ENCODE data around the gene GKN2. TPM values are rescaled to one million over a fixed set of nuclear protein-coding genes. Genes with fewer than 3 reads are reported as not detected.

The GKN2 gene
- total and polyA plus RNA-seq, 2 of the 13 experiments (the other 11 are each of a cell fraction or from before 2014, with no cell fraction given): not detected

DNA sequence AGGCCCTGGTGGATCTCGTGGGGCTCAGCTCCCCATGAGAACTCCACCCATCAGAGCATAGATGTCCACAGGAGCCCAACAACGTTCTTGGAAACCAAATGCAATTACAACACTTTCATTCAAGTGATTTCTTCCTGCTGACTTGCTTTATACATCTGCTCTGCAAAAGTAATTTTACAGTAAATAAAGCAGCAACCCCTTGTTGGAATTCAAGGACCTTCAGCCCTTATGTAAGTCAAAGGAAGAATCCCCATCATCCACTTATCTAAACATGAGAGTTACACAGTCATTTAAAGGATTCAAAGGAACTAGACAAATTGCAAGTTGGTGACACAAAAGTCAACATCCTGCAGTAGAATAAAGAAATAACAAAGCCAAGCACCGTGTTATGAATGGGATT lies 43.2 kb upstream of the GKN2 start (continued):
- TF ChIP-seq RARG (CRISPR knock-in tag; IDR thresholded peaks at IDR 0.05; ENCODE audit: low read depth) (no peak), SP2 (CRISPR knock-in tag; IDR thresholded peaks at IDR 0.05) (no peak), JUNB (CRISPR knock-in tag; IDR thresholded peaks at IDR 0.05; ENCODE audit: borderline replicate concordance) (no peak), PHF21A (CRISPR knock-in tag; IDR thresholded peaks at IDR 0.05) (no peak), DRAP1 (CRISPR knock-in tag; IDR thresholded peaks at IDR 0.05) (no peak), KDM6A (CRISPR knock-in tag; IDR thresholded peaks at IDR 0.05; ENCODE audit: low read depth) (no peak), RARA (CRISPR knock-in tag; IDR thresholded peaks at IDR 0.05) (0 out of 2 replicates have a peak, but pooled peaks have one; percentile 28), ZFP36 (IDR thresholded peaks at IDR 0.05; ENCODE audit: borderline replicate concordance, low read depth, low read length, partially characterized antibody) (no peak), SUZ12 (IDR thresholded peaks at IDR 0.05; ENCODE audit: low read depth, low read length) (no peak), TCF7 (IDR thresholded peaks at IDR 0.05; ENCODE audit: low read depth) (0 out of 2 replicates have a peak, but pooled peaks have one; percentile 26), ZNF644 (CRISPR knock-in tag; IDR thresholded peaks at IDR 0.05; ENCODE audit: low read depth) (no peak), FOXA1 (IDR thresholded peaks at IDR 0.05) (no peak), FOXA1 (CRISPR knock-in tag; IDR thresholded peaks at IDR 0.05) (0 out of 2 replicates have a peak, but pooled peaks have one; percentile 25), TEAD2 (CRISPR knock-in tag; IDR thresholded peaks at IDR 0.05) (no peak), MAF1 (CRISPR knock-in tag; IDR thresholded peaks at IDR 0.05; ENCODE audit: borderline replicate concordance) (no peak), SMARCC2 (IDR thresholded peaks at IDR 0.05) (no peak)
- TF ChIP-seq, protein P1, sequence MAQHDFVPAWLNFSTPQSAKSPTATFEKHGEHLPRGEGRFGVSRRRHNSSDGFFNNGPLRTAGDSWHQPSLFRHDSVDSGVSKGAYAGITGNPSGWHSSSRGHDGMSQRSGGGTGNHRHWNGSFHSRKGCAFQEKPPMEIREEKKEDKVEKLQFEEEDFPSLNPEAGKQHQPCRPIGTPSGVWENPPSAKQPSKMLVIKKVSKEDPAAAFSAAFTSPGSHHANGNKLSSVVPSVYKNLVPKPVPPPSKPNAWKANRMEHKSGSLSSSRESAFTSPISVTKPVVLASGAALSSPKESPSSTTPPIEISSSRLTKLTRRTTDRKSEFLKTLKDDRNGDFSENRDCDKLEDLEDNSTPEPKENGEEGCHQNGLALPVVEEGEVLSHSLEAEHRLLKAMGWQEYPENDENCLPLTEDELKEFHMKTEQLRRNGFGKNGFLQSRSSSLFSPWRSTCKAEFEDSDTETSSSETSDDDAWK (CRISPR knock-in tag; IDR thresholded peaks at IDR 0.05): no peak
